Measurements from ENCODE around the gene ABCG1. TPM values are rescaled to one million over a fixed set of nuclear protein-coding genes. Genes with fewer than 3 reads are reported as not detected.
A peak's percentile ranks its signal among the peaks of the same experiment; 100 is the strongest.

The ABCG1 gene
- total RNA-seq (2014; rRNA removed; shearing (Covaris generic)) (13.2 and 16.7 TPM in 2 replicates), total RNA-seq (2022) (17.3 and 18.8 TPM in 2 replicates), Bru-seq, nascent RNA (percentile 63 among the genes with signal in this experiment), BruChase-seq, experiment 1, labeled RNA remaining after a 6-hour chase (percentile 56 among the genes with signal in this experiment), BruChase-seq, experiment 2, labeled RNA remaining after a 2-hour chase (percentile 57 among the genes with signal in this experiment)
- long read RNA-seq, transcript ABCG1-205 (15 exons, 2,998 nt): minor isoform, 8 of 35 reads
- long read RNA-seq, transcript ABCG1-203 (15 exons, 3,034 nt): major isoform, 14 of 35 reads
- long read RNA-seq, partial matches to known transcripts: 1 of 35 reads
- long read RNA-seq, other reads (novel, unspliced or antisense): 12 of 35 reads

GRCh38 chr21:42218836-42219605, at the start of gene ABCG1:
Gene ABCG1 (plus strand): TSS chr21:42219140. CDS start chr21:42219263, 123 bp downstream.
- DNase-seq (ENCODE audit: low spot score): peak; percentile 70
- H2AFZ ChIP-seq (ENCODE audit: low read length): peak within 1 kb of the TSS; percentile 12; the same call in 1 of the 2 replicates
- CTCF ChIA-PET (ENCODE audit: unreplicated experiment): no interaction called here
- peaks cover 22% of the 10 kb centered on the region for H3K9me3 ChIP-seq (ENCODE audit: low read length)
- TF ChIP-seq EZH2phosphoT487 (IDR thresholded peaks at IDR 0.05; ENCODE audit: borderline replicate concordance, low read depth, low read length): no peak
- TF ChIP-seq, protein P1, sequence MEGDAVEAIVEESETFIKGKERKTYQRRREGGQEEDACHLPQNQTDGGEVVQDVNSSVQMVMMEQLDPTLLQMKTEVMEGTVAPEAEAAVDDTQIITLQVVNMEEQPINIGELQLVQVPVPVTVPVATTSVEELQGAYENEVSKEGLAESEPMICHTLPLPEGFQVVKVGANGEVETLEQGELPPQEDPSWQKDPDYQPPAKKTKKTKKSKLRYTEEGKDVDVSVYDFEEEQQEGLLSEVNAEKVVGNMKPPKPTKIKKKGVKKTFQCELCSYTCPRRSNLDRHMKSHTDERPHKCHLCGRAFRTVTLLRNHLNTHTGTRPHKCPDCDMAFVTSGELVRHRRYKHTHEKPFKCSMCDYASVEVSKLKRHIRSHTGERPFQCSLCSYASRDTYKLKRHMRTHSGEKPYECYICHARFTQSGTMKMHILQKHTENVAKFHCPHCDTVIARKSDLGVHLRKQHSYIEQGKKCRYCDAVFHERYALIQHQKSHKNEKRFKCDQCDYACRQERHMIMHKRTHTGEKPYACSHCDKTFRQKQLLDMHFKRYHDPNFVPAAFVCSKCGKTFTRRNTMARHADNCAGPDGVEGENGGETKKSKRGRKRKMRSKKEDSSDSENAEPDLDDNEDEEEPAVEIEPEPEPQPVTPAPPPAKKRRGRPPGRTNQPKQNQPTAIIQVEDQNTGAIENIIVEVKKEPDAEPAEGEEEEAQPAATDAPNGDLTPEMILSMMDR (conservative IDR thresholded peaks at IDR 0.05; ENCODE audit: low read length): no peak
- H3K27ac ChIP-seq (ENCODE audit: low read depth, low read length, poor library complexity, severe bottlenecking): peak within 1 kb of the TSS; percentile 78
- H3K36me3 ChIP-seq (ENCODE audit: insufficient read depth, low read length): peaks cover 12% of the 10 kb centered on the region
- peaks cover 37% of the 10 kb centered on the region for H3K79me2 ChIP-seq (ENCODE audit: insufficient read depth, low read depth, low read length)
- no peaks in the 10 kb centered on the region for H3K9me2 ChIP-seq (ENCODE audit: insufficient read depth, low read length)
- no TSS peak for BruUV-seq (replicated peaks)
- peak within 1 kb of the TSS; percentile 94 for H3K4me3 ChIP-seq (ENCODE audit: low read depth, low read length, poor library complexity, severe bottlenecking)
- POLR2A ChIA-PET: interaction anchor here (0.6 to 2.5 kb wide), 5 partner anchors 10 to 349 kb away, joined by 3 to 22 read pairs (median 10); no protein-coding TSS in a partner anchor
- no peaks in the 10 kb centered on the region for H4K20me1 ChIP-seq (ENCODE audit: insufficient read depth, low read length)
- peak within 1 kb of the TSS; percentile 86 for H3K4me2 ChIP-seq (ENCODE audit: low read length)
- H3K4me1 ChIP-seq (ENCODE audit: insufficient read depth, low read length, poor library complexity, severe bottlenecking): peaks cover 48% of the 10 kb centered on the region
- intact Hi-C loops (cut with micrococcal nuclease; ENCODE audit: unreplicated experiment): no loop called here

DNA sequence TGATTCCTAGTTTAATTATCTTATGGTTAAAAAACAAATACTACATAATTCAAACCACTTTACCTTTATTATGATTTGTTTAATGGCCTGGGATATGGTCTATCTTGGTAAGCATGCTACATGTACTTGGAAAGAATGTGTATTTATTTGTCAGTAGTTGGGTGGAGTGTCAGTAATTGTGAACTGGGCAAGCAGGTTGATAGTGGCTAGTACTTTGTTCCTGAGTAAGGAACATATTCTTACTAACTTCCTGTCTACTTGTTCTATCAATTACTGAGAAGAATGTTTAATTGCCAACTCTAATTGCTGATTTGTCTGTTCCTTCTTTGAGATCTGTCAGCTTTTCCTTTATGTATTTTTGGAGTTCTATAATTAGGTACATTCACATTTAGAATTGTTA, 49.2 kb upstream of the ABCG1 start:
- H3K4me1 ChIP-seq (ENCODE audit: insufficient read depth, low read length, poor library complexity, severe bottlenecking): peaks cover 41% of the 10 kb centered on the region
- no peak overlapping the region for H3K4me3 ChIP-seq (ENCODE audit: low read depth, low read length, poor library complexity, severe bottlenecking)
- no peak for DNase-seq (ENCODE audit: low spot score)
- BruUV-seq (replicated peaks): no TSS peak
- 0 out of 2 replicates have a peak, but pooled peaks cover 9% of the 10 kb centered on the region for H3K9me3 ChIP-seq (ENCODE audit: low read length)
- H3K36me3 ChIP-seq (ENCODE audit: insufficient read depth, low read length): no peaks in the 10 kb centered on the region
- no peaks in the 10 kb centered on the region for H4K20me1 ChIP-seq (ENCODE audit: insufficient read depth, low read length)
- intact Hi-C loops (cut with micrococcal nuclease; ENCODE audit: unreplicated experiment): no loop called here
- H3K4me2 ChIP-seq (ENCODE audit: low read length): no peak overlapping the region
- ChIA-PET CTCF (ENCODE audit: unreplicated experiment) (no interaction called here), POLR2A (no interaction called here)
- no peak overlapping the region; the same call in 1 of the 2 replicates for H2AFZ ChIP-seq (ENCODE audit: low read length)
- TF ChIP-seq, protein P1 (conservative IDR thresholded peaks at IDR 0.05; ENCODE audit: low read length): no peak
- TF ChIP-seq EZH2phosphoT487 (IDR thresholded peaks at IDR 0.05; ENCODE audit: borderline replicate concordance, low read depth, low read length): no peak
- H3K27ac ChIP-seq (ENCODE audit: low read depth, low read length, poor library complexity, severe bottlenecking): no peak overlapping the region
- H3K9me2 ChIP-seq (ENCODE audit: insufficient read depth, low read length): no peaks in the 10 kb centered on the region
- H3K79me2 ChIP-seq (ENCODE audit: insufficient read depth, low read depth, low read length): no peaks in the 10 kb centered on the region
